HG02943 (cell line): ENCODE results near the gene ZNF385D.

Experiments
- ATAC-seq: cut with Tn5 transposase; IDR thresholded peaks from one replicate; pipeline ENCODE4 v1.9.1; 2021; ENCODE audit warnings: mild to moderate bottlenecking, low read depth, moderate library complexity; ENCODE audit not compliant: unreplicated experiment

The ZNF385D gene

DNA sequence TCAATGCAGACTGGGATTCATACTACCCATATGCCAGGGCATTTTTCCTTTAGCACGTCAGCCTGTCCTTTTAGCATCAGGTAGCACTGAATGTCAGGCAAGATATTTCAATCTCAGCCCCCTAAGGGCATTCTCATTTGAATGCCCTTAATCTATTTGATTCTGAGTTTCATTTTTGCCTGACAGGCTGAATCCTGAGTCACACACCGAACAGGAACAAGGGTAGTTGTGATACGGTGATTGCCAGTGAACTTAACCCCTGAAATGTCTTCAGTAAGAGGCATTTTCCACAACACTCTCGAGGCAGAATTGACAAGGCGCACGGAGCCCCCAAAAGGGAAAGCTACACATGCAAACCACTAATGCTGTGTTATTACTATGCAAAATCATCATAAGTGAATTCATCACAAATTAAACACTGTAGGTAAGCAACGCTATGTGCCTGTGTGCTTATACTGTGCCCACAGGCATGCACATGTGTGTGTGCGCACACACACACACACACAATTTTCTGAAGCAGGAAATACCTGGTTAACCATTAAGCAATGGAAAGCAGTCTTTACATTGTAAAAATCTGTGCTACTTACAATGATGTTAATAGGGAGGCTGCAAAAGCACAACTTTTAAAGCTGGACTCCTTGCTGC lies 130.4 kb downstream of the ZNF385D start:
- ATAC-seq: no peak

DNA sequence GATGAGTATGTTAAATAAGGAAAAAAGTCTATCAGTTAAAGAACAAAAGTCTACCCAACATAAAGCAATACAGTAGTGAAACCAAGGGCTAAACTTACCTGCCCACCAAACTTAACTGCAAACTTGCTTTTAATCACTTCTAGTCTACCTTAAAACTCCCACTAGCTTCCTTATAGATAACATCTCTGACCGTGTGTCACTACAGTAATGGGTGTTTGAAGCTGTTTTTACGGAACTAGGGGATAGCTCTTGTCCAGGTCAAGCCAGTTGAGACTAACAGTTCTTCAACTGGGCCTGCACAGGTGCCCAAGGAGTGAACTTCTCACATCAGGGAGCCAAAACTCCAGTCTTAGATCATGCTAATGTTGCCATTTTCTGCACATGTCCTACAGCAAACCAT lies 132.3 kb downstream of the ZNF385D start:
- ATAC-seq: no peak

- no peak for ATAC-seq
Measured at GRCh38 chr3:21613372-21614070, 137.5 kb downstream of the ZNF385D start.

GRCh38 chr3:21601178-21601577 lies 149.8 kb downstream of the ZNF385D start:
- ATAC-seq: no peak

GRCh38 chr3:21599890-21600289 lies 151.1 kb downstream of the ZNF385D start:
- ATAC-seq: no peak

GRCh38 chr3:21592828-21593227 lies 158.2 kb downstream of the ZNF385D start:
- no peak for ATAC-seq

GRCh38 chr3:21587894-21588293 lies 163.1 kb downstream of the ZNF385D start:
- ATAC-seq: no peak

GRCh38 chr3:21585216-21585740 lies 165.7 kb downstream of the ZNF385D start:
- no peak for ATAC-seq

- ATAC-seq: no peak
Measured at GRCh38 chr3:21573291-21573690, 177.7 kb downstream of the ZNF385D start.

DNA sequence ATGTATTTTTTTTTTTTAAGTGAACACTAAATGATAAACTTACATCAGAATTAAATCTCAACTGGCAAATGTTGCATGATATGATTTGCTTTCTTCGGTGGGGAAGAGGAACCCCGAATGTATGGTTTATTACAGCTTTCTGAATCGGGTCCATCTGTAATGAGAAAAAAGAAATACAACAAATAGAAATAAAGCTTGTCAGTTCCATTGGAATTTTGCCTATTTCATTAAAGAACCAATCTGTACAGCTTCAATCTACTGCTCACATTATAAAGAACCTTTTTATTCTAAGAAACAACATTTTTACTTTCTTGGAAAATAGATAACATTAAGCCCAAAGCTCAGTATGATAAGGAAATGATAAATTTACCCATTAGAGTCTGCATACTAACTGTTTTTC lies 186.5 kb downstream of the ZNF385D start:
- no peak for ATAC-seq

DNA sequence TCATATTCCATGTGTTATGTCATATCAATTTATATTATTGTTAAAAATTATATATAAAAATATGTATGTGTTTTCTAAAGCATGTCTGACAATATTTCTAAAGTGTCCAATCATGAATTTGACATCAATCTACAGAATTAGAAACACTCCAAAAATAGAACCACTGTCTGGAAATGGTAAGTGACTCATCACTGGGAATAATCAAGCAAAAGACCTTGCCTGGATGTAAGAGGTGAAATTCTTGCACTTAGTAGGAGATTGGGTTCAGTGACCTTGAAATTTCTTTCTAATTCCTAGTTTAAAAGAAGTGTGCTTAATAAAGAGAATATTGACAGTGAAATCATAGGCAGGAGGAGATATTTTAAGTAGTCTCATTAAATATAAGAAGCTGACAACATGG lies 188.8 kb downstream of the ZNF385D start:
- no peak for ATAC-seq

DNA sequence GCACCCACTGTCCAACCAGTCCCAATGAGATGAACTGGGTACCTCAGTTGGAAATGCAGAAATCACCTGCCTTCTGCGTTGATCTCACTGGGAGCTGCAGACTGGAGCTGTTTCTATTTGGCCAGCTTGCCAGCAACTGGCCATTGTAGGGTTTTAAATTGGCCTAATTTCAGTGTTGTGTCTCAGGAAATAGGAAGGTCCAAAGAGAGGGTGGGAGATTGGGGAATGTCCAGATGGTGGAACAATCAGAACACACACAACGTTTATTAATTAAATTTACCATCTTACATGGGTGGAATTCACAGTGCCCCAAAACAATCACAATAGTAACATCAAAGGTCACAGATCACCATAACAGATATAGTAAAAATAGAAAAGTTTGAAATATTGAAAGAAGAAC lies 189.5 kb downstream of the ZNF385D start:
- ATAC-seq: no peak

DNA sequence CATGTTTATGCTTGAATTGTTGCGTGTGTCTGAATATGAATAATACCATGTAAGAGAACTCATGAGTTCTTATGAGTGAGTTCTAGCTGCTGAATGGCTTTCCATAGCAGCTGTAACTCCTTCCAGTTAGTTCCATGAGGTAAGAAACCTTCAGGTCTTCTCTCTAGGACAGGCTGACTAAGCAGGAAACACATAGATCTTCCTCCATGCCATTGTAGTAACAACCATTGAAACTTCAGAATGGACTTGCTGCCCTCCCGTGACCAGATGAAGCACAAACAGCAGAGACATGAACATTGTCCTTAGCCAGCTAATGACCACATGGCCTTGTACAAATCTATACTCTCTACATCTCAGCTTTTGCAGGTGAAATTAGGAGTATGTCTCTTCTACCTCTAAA lies 200.0 kb downstream of the ZNF385D start:
- ATAC-seq: no peak

DNA sequence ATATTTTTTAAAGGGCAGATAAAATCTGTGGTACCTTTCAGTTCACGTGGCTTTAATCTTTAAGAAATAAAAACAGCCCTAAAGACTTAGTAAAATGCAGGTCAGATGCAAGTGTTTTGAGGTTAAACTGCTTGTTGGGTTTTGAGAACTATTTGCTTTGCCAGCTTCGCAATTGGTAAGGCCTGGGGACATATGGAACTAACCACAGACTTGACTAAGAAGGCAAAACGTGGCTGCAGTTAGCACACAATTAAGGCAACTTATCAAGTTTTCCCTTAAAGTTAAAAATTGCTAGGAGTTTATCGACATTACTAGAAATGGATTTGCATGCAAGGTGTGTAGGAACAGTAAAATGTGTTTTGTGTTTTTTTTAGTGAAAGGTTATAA lies 206.9 kb downstream of the ZNF385D start:
- no peak for ATAC-seq

GRCh38 chr3:21543380-21544075 lies 207.5 kb downstream of the ZNF385D start:
- ATAC-seq: no peak

DNA sequence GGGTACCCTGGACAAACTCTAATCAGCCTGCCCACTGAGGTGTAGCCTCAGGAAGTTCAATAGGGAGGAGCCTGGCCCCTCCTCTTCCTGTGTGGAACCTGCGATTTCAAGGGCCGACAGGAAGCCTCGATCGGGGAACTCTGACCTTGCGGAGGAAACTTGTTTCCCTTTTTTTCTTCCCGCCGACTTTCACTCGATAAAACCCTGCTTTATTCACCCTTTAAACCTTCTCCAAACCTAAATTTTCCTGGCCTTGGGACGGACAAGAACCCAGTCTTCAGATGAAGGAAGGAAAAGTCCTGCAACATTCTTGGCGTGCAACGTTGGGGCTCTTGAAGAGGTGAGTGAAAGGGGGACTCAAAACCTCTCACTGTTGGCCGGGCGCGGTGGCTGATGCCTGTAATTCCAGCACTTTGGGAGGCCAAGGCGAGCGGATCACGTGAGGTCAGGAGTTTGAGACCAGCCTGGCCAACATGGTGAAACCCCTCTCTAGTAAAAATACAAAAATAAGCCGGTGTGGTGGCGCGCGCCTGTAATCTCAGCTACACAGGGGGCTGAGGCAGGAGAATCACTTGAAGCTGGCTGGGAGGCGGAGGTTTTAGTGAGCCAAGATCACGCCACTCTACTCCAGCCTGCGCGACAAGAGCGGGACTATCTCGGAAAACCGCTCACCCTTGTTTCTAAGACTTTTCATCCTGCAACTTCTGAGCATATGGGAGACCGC lies 208.2 kb downstream of the ZNF385D start:
- no peak for ATAC-seq

DNA sequence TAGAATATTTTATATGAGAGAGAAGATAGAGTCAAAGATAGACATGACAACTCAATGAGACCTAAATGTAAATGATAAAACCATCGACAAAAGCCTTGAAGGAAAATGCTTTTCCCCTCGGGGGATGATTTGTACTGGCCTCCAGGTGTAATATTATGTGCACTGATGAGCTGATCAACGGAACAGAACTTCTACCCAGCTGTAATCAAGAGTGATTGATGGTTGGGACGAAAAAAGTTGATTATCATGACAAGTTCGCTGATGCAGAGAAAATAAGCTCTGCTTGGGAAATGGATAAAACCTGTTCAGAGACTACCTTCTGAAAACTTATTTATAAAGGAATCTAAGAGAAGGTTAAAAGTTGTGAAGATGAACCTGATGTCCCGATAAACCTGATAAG lies 210.7 kb downstream of the ZNF385D start:
- no peak for ATAC-seq

GRCh38 chr3:21534462-21534861 lies 216.5 kb downstream of the ZNF385D start:
- ATAC-seq: no peak

GRCh38 chr3:21533002-21533401 lies 218.0 kb downstream of the ZNF385D start:
- ATAC-seq: no peak

- no peak for ATAC-seq
Measured at GRCh38 chr3:21531909-21532308, 219.1 kb downstream of the ZNF385D start.
